HepG2 (cell line): Measurements from ENCODE around the gene ZDHHC3. TPM values are rescaled to one million over a fixed set of nuclear protein-coding genes. Genes with fewer than 3 reads are reported as not detected.

Source experiments
- GZF1 ChIP-seq: sonication (generic); formaldehyde crosslinking; IDR thresholded peaks from 2 replicates; pipeline ENCODE4 v1.5.1; 2020; ENCODE audit warnings: mild to moderate bottlenecking, missing genetic modification reagents
- HES4 ChIP-seq: sonication (generic); formaldehyde crosslinking; IDR thresholded peaks from 2 replicates; pipeline ENCODE4 v1.9.0; 2021; ENCODE audit warnings: mild to moderate bottlenecking, missing genetic modification reagents, borderline replicate concordance
- HMG20A ChIP-seq: IDR thresholded peaks from 2 replicates; pipeline ENCODE4 v1.6.1; 2016; ENCODE audit warnings: borderline replicate concordance
- HMGA1 ChIP-seq: sonication (generic); formaldehyde crosslinking; conservative IDR thresholded peaks from 2 replicates; pipeline ENCODE4 v1.4.0; 2020; ENCODE audit warnings: missing genetic modification reagents
- KDM5A ChIP-seq: fragments of 200-600 bp; sonication (generic); IDR thresholded peaks from 2 replicates; pipeline ENCODE4 v1.7.0; 2018; ENCODE audit warnings: antibody characterized with exemption, mild to moderate bottlenecking, low read length, borderline replicate concordance
- MZF1 ChIP-seq: sonication (generic); formaldehyde crosslinking; IDR thresholded peaks from 2 replicates; pipeline ENCODE4 v1.8.1; 2023; ENCODE audit warnings: mild to moderate bottlenecking, missing genetic modification reagents, borderline replicate concordance
- NCOA5 ChIP-seq: sonication (generic); formaldehyde crosslinking; IDR thresholded peaks from 2 replicates; pipeline ENCODE4 v1.4.0; 2020; ENCODE audit warnings: missing genetic modification reagents
- SIN3B ChIP-seq: fragments of 150-350 bp; IDR thresholded peaks from 2 replicates; pipeline ENCODE4 v1.6.1; 2014; ENCODE audit warnings: low read length
- TEAD2 ChIP-seq: sonication (generic); formaldehyde crosslinking; IDR thresholded peaks from 2 replicates; pipeline ENCODE4 v1.9.0; 2021; ENCODE audit warnings: missing genetic modification reagents
- ZNF101 ChIP-seq: sonication (generic); formaldehyde crosslinking; IDR thresholded peaks from 2 replicates; pipeline ENCODE4 v1.4.0; 2020; ENCODE audit warnings: mild to moderate bottlenecking, low read depth, missing genetic modification reagents, borderline replicate concordance
- ZNF33A ChIP-seq: sonication (generic); formaldehyde crosslinking; IDR thresholded peaks from 2 replicates; pipeline ENCODE4 v1.5.1; 2020; ENCODE audit warnings: missing genetic modification reagents, mild to moderate bottlenecking, moderate library complexity, borderline replicate concordance
- ZNF589 ChIP-seq: sonication (generic); formaldehyde crosslinking; conservative IDR thresholded peaks from 2 replicates; pipeline ENCODE4 v1.8.0; 2022; ENCODE audit warnings: mild to moderate bottlenecking, moderate library complexity, missing genetic modification reagents
- ZNF703 ChIP-seq: sonication (generic); formaldehyde crosslinking; IDR thresholded peaks from 2 replicates; pipeline ENCODE4 v1.5.1; 2020; ENCODE audit warnings: missing genetic modification reagents, mild to moderate bottlenecking, moderate library complexity, borderline replicate concordance
- ZNF747 ChIP-seq: sonication (generic); formaldehyde crosslinking; IDR thresholded peaks from 2 replicates; pipeline ENCODE4 v1.8.1; 2023; ENCODE audit warnings: missing genetic modification reagents, mild to moderate bottlenecking, borderline replicate concordance
- ZNF780A ChIP-seq: sonication (generic); formaldehyde crosslinking; IDR thresholded peaks from 2 replicates; pipeline ENCODE4 v1.8.0; 2022; ENCODE audit warnings: mild to moderate bottlenecking, missing genetic modification reagents, moderate library complexity
- ZNF788 ChIP-seq: sonication (generic); formaldehyde crosslinking; IDR thresholded peaks from 2 replicates; pipeline ENCODE4 v1.5.0; 2020; ENCODE audit warnings: mild to moderate bottlenecking, missing genetic modification reagents, borderline replicate concordance
- ZSCAN12 ChIP-seq: sonication (generic); formaldehyde crosslinking; IDR thresholded peaks from 2 replicates; pipeline ENCODE4 v1.9.0; 2021; ENCODE audit warnings: mild to moderate bottlenecking, missing genetic modification reagents
- ZSCAN21 ChIP-seq: sonication (generic); formaldehyde crosslinking; IDR thresholded peaks from 2 replicates; pipeline ENCODE4 v1.8.0; 2022; ENCODE audit warnings: mild to moderate bottlenecking, missing genetic modification reagents, moderate library complexity, borderline replicate concordance
- polyA plus RNA-seq, 8 experiments: library from polyadenylated mRNA; depleted of rRNA in 3 of 8; stranded (reverse) in 7 of 8; unstranded in 1 of 8; fragments of >200 nt; fragmentation: Illumina TruSeq in 4 of 8; extraction: Trizol in 4 of 8; gene quantifications; 2 replicates each; pipeline versions ENCODE4 v1.2.1 to v1.2.3, GENCODE V29; 2011 to 2016; ENCODE audit warnings: low read depth in 4 of 8, missing spikeins in 1 of 8, mixed read lengths in 1 of 8; ENCODE audit not compliant: insufficient read depth in 1 of 8
- total RNA-seq, 5 experiments: library from RNA; depleted of rRNA; stranded (reverse); fragments of >200 nt; fragmentation: Illumina TruSeq; extraction: Trizol; gene quantifications; 2 replicates each; pipeline ENCODE4 v1.2.3, GENCODE V29; 2016; ENCODE audit warnings: low read depth in 1 of 5
- TF ChIP-seq, protein P1 (sequence below): sonication (generic); IDR thresholded peaks from 2 replicates; pipeline ENCODE4 v1.6.1; 2016; ENCODE audit warnings: low read depth, borderline replicate concordance
- TF ChIP-seq, protein P2 (sequence below): sonication (generic); formaldehyde crosslinking; IDR thresholded peaks from 2 replicates; pipeline ENCODE4 v1.5.0; 2020; ENCODE audit warnings: mild to moderate bottlenecking, missing genetic modification reagents, borderline replicate concordance

Gene ZDHHC3
- total and polyA plus RNA-seq, 2 of the 13 experiments (the other 11 are each of a cell fraction or from before 2014, with no cell fraction given) = 44.1 to 65.7 TPM

DNA sequence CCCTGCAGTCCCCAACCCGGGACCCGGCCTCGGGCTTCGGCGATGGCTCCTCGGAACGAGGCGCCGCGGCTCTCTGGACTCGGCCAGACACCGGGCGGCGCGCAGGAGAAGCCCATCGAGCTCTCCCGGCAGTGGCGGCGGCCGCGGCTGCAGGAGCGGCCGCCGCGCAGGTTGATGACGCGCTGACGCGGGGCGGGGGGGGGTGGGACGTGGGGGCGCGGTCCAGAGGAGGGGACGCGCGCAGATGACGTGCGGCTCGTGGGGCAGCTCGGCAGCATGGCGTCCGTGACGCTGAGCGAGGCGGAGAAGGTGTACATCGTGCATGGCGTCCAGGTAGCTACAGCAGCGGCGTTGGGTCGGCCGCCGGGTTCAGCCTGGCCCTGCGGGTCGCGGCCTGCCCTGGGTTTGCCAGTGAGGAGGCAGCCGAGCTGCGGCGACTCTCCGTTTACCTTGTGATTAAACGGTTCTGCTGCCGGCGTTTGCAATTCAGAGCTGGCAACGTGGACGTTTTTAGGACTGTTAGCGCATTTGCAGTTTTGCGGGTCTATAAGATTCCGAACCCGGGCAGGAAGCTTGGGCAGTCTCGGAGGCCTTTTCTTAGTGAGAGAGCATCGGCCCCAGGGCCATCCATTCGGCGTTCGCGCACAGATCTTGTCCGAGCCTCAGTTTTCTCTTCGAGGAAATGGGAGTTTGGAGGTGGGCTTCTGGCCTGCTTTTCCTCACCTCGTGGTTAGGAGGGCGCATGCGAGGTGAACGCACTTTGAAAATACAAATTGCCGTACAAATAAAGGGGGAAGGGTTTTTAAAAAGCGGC lies at the start of gene ZDHHC3, which contains the start of gene EXOSC7 (continued):
- TF ChIP-seq, protein P1, sequence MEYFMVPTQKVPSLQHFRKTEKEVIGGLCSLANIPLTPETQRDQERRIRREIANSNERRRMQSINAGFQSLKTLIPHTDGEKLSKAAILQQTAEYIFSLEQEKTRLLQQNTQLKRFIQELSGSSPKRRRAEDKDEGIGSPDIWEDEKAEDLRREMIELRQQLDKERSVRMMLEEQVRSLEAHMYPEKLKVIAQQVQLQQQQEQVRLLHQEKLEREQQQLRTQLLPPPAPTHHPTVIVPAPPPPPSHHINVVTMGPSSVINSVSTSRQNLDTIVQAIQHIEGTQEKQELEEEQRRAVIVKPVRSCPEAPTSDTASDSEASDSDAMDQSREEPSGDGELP = no peak
- peak; percentile 78 for TF ChIP-seq ZSCAN21 (CRISPR knock-in tag)
- no peak for TF ChIP-seq NCOA5 (CRISPR knock-in tag)
- peak; percentile 72; the same call in 1 of the 2 replicates for TF ChIP-seq ZNF788 (CRISPR knock-in tag)
- no peak for TF ChIP-seq ZSCAN12 (CRISPR knock-in tag)
- no peak for TF ChIP-seq MZF1 (CRISPR knock-in tag)
- peak; percentile 53; the same call in 1 of the 2 replicates for TF ChIP-seq SIN3B
- no peak for TF ChIP-seq ZNF589 (CRISPR knock-in tag)
- TF ChIP-seq HES4 (CRISPR knock-in tag) = no peak
- TF ChIP-seq ZNF780A = no peak
- no peak for TF ChIP-seq TEAD2
- peak; percentile 96 for TF ChIP-seq KDM5A
- TF ChIP-seq HMG20A = no peak
- TF ChIP-seq, protein P2, sequence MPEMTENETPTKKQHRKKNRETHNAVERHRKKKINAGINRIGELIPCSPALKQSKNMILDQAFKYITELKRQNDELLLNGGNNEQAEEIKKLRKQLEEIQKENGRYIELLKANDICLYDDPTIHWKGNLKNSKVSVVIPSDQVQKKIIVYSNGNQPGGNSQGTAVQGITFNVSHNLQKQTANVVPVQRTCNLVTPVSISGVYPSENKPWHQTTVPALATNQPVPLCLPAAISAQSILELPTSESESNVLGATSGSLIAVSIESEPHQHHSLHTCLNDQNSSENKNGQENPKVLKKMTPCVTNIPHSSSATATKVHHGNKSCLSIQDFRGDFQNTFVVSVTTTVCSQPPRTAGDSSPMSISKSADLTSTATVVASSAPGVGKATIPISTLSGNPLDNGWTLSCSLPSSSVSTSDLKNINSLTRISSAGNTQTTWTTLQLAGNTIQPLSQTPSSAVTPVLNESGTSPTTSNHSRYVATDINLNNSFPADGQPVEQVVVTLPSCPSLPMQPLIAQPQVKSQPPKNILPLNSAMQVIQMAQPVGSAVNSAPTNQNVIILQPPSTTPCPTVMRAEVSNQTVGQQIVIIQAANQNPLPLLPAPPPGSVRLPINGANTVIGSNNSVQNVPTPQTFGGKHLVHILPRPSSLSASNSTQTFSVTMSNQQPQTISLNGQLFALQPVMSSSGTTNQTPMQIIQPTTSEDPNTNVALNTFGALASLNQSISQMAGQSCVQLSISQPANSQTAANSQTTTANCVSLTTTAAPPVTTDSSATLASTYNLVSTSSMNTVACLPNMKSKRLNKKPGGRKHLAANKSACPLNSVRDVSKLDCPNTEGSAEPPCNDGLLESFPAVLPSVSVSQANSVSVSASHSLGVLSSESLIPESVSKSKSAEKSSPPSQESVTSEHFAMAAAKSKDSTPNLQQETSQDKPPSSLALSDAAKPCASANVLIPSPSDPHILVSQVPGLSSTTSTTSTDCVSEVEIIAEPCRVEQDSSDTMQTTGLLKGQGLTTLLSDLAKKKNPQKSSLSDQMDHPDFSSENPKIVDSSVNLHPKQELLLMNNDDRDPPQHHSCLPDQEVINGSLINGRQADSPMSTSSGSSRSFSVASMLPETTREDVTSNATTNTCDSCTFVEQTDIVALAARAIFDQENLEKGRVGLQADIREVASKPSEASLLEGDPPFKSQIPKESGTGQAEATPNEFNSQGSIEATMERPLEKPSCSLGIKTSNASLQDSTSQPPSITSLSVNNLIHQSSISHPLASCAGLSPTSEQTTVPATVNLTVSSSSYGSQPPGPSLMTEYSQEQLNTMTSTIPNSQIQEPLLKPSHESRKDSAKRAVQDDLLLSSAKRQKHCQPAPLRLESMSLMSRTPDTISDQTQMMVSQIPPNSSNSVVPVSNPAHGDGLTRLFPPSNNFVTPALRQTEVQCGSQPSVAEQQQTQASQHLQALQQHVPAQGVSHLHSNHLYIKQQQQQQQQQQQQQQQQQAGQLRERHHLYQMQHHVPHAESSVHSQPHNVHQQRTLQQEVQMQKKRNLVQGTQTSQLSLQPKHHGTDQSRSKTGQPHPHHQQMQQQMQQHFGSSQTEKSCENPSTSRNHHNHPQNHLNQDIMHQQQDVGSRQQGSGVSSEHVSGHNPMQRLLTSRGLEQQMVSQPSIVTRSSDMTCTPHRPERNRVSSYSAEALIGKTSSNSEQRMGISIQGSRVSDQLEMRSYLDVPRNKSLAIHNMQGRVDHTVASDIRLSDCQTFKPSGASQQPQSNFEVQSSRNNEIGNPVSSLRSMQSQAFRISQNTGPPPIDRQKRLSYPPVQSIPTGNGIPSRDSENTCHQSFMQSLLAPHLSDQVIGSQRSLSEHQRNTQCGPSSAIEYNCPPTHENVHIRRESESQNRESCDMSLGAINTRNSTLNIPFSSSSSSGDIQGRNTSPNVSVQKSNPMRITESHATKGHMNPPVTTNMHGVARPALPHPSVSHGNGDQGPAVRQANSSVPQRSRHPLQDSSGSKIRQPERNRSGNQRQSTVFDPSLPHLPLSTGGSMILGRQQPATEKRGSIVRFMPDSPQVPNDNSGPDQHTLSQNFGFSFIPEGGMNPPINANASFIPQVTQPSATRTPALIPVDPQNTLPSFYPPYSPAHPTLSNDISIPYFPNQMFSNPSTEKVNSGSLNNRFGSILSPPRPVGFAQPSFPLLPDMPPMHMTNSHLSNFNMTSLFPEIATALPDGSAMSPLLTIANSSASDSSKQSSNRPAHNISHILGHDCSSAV (CRISPR knock-in tag) = no peak
- 0 out of 2 replicates have a peak, but pooled peaks have one; percentile 59 for TF ChIP-seq ZNF703
- no peak for TF ChIP-seq ZNF747 (CRISPR knock-in tag)
- no peak for TF ChIP-seq HMGA1 (CRISPR knock-in tag)
- no peak for TF ChIP-seq ZNF101 (CRISPR knock-in tag)
- TF ChIP-seq ZNF33A (CRISPR knock-in tag) = 0 out of 2 replicates have a peak, but pooled peaks have one; percentile 14
- no peak for TF ChIP-seq GZF1
